HG03460 (cell line): ENCODE results near the gene RTL1.

ENCODE experiments used
- ATAC-seq: cut with Tn5 transposase; IDR thresholded peaks from one replicate; pipeline ENCODE4 v1.9.1; 2021; ENCODE audit not compliant: unreplicated experiment

Gene RTL1

GRCh38 chr14:100903672-100904185 lies at the start of gene RTL1:
Gene RTL1 (minus strand): TSS chr14:100903722. CDS start chr14:100884788, 18,934 bp downstream.
- ATAC-seq: no peak

GRCh38 chr14:100950024-100950423 lies 46.5 kb upstream of the RTL1 start:
- no peak for ATAC-seq

GRCh38 chr14:100944052-100944451 lies 40.5 kb upstream of the RTL1 start:
- ATAC-seq: no peak

- ATAC-seq: no peak
Observed at GRCh38 chr14:100930270-100930669, 26.7 kb upstream of the RTL1 start.

- ATAC-seq: no peak
Observed at GRCh38 chr14:100915560-100915959, 12.0 kb upstream of the RTL1 start.

- ATAC-seq: no peak
Observed at GRCh38 chr14:100914597-100915021, 11.1 kb upstream of the RTL1 start.

- no peak for ATAC-seq
Observed at GRCh38 chr14:100911665-100912316, 8.3 kb upstream of the RTL1 start.

- no peak for ATAC-seq
Observed at GRCh38 chr14:100910888-100911664, 7.6 kb upstream of the RTL1 start.

GRCh38 chr14:100909439-100909838 lies 5.9 kb upstream of the RTL1 start:
- ATAC-seq: no peak

- ATAC-seq: no peak
Observed at GRCh38 chr14:100907240-100907639, 3.7 kb upstream of the RTL1 start.

- ATAC-seq: no peak
Observed at GRCh38 chr14:100906420-100906819, 2.9 kb upstream of the RTL1 start.

- no peak for ATAC-seq
Observed at GRCh38 chr14:100905166-100905565, 1.6 kb upstream of the RTL1 start.

- no peak for ATAC-seq
Observed at GRCh38 chr14:100904307-100905087, 975 bp upstream of the RTL1 start.

GRCh38 chr14:100903134-100903468 lies 421 bp downstream of the RTL1 start:
- no peak for ATAC-seq

GRCh38 chr14:100902295-100903133 lies 1.0 kb downstream of the RTL1 start:
- no peak for ATAC-seq

GRCh38 chr14:100901391-100902183 lies 1.9 kb downstream of the RTL1 start:
- ATAC-seq: no peak

- no peak for ATAC-seq
Observed at GRCh38 chr14:100900837-100901390, 2.6 kb downstream of the RTL1 start.

GRCh38 chr14:100899884-100900771 lies 3.4 kb downstream of the RTL1 start:
- no peak for ATAC-seq
